ENCODE results near the gene ATP6V0E1. TPM values are rescaled to one million over a fixed set of nuclear protein-coding genes. Genes with fewer than 3 reads are reported as not detected.

ATP6V0E1 gene
- total RNA-seq, 4 donors from 2014 or later, result 170 to 254 (median 198) TPM

DNA sequence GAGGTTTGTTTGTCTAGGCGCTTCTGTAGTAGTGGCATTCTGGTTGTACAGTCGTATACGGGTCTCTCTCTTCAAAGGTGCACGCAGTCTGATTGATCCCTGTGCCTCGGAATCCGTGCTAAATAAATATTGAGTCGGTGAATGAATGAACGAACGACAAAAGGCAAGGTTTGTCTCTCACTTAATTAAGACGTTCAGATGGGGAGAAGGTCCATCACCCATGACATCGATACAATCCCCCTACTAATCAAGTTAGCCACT is 72.1 kb downstream of the ATP6V0E1 start:
- no peaks in the 10 kb centered on the region for H3K9me3 ChIP-seq
- peak overlapping the region in 2 of 3 donors; percentile 1 to 100 for H3K4me3 ChIP-seq (replicated peaks in 1 of 3)
- H3K27me3 ChIP-seq, result no peaks in the 10 kb centered on the region
- 1% methylated on average over 11 of the region's 11 CpGs for WGBS, 2 donors
- no peak for DNase-seq
- no peak overlapping the region for H3K27ac ChIP-seq
- H3K36me3 ChIP-seq, result no peaks in the 10 kb centered on the region
- TF ChIP-seq POLR2A (IDR thresholded peaks at IDR 0.05), result no peak
- TF ChIP-seq, protein P1, sequence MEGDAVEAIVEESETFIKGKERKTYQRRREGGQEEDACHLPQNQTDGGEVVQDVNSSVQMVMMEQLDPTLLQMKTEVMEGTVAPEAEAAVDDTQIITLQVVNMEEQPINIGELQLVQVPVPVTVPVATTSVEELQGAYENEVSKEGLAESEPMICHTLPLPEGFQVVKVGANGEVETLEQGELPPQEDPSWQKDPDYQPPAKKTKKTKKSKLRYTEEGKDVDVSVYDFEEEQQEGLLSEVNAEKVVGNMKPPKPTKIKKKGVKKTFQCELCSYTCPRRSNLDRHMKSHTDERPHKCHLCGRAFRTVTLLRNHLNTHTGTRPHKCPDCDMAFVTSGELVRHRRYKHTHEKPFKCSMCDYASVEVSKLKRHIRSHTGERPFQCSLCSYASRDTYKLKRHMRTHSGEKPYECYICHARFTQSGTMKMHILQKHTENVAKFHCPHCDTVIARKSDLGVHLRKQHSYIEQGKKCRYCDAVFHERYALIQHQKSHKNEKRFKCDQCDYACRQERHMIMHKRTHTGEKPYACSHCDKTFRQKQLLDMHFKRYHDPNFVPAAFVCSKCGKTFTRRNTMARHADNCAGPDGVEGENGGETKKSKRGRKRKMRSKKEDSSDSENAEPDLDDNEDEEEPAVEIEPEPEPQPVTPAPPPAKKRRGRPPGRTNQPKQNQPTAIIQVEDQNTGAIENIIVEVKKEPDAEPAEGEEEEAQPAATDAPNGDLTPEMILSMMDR (IDR thresholded peaks at IDR 0.05), result no peak
- intact Hi-C loops (cut with DNase I), result loop anchor here (5.0 kb wide), 1 partner anchor 73 kb away; the partner anchor contains the start of gene ATP6V0E1
- peaks cover 9 to 11% of the 10 kb centered on the region in 2 donors for H3K4me1 ChIP-seq

DNA sequence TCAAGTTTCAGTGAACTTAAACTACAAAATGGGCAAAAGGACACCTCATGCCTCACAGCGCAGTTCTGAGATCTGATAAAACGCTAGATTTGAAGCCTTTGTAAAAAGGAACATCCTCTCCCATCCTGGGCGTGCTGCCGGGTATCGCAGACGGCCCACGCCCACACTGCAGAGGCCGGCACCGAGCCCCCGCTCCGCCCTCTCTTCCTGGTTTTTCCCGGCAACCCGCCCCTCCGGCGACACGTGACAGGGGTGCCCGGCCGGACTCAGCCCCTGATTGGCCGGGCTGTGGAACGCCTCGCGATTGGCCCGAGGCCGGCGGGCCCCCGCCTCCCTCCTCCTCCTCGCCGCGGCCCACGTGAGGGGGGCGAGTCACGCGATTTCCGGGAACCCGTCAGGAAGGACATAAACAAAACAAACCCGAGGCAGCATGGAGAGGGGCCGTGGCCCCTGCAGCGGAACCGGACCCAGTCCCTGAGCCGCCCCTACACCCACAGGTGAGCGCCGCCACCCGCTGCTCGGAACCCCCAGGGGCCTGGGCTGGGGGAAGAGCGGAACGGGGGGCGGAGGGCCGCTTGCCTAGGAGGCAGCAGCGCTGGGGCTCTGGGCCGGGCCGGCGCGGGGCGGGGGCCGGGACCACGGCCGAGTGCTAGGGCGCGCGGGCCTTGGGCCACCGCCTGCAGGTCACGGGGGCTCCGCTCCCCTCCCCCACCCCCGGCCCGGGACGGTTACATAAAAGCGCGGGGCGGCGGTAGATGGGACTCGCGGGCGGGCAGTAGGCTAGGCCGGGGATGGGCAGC is 72.6 kb downstream of the ATP6V0E1 start, which contains the start of gene CREBRF:
Gene CREBRF, plus strand, starts transcription at position 370 of the 800 bp plus-strand sequence. CDS start 24,424 bp downstream, outside the sequence.
- peak within 1 kb of the TSS; percentile 88 to 100 (median 99) for H3K4me3 ChIP-seq (replicated peaks in 1 of 3)
- DNase-seq, result peak; percentile 97 to 99
- H3K9me3 ChIP-seq, result no peaks in the 10 kb centered on the region
- H3K27me3 ChIP-seq, result no peaks in the 10 kb centered on the region
- intact Hi-C loops (cut with DNase I), result loop anchor here (5.0 kb wide), 1 partner anchor 74 kb away; the partner anchor contains the start of gene ATP6V0E1
- TF ChIP-seq POLR2A (IDR thresholded peaks at IDR 0.05), result peak in 1 of 2 donors; percentile 67
- TF ChIP-seq, protein P1 (IDR thresholded peaks at IDR 0.05), result no peak
- H3K4me1 ChIP-seq, result peaks cover 9 to 11% of the 10 kb centered on the region in 2 donors
- WGBS, 2 donors, result 0% methylated on average over 18 to 32 of the region's 74 CpGs
- H3K27ac ChIP-seq, result peak within 1 kb of the TSS; percentile 99
- H3K36me3 ChIP-seq, result no peaks in the 10 kb centered on the region

DNA sequence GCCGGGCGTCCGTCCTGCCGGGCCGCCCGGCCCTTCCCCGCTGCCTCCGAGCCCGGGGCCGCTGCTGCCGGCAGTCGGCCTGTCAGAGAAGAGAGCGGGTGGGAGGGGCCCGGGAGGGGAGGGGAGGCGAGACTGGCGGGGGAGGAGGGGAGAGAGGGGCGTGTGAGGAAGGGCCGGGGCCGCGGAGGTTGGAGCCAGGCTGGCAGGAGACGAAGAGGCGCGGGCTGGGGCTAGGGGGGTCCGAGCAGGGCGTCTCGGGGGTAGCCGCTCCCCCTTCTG is 73.2 kb downstream of the ATP6V0E1 start:
- 0% methylated on average over 6 to 7 of the region's 27 CpGs for WGBS, 2 donors
- intact Hi-C loops (cut with DNase I), result loop anchor here (5.0 kb wide), 1 partner anchor 74 kb away; the partner anchor contains the start of gene ATP6V0E1
- Histone ChIP-seq H3K27me3 (no peaks in the 10 kb centered on the region), H3K36me3 (no peaks in the 10 kb centered on the region), H3K9me3 (no peaks in the 10 kb centered on the region), H3K27ac (peak overlapping the region; percentile 99), H3K4me3 (replicated peaks in 1 of 3) (peak overlapping the region; percentile 88 to 100 (median 99)), H3K4me1 (peaks cover 9 to 11% of the 10 kb centered on the region in 2 donors)
- DNase-seq, result no peak
- TF ChIP-seq POLR2A (IDR thresholded peaks at IDR 0.05), result no peak
- TF ChIP-seq, protein P1 (IDR thresholded peaks at IDR 0.05), result no peak

GRCh38 chr5:173057062-173057924 is 73.7 kb downstream of the ATP6V0E1 start:
- H3K36me3 ChIP-seq, result no peaks in the 10 kb centered on the region
- WGBS, 2 donors, result 1% methylated on average over 32 of the region's 38 CpGs
- peak; percentile 100 for DNase-seq
- H3K27me3 ChIP-seq, result no peaks in the 10 kb centered on the region
- H3K27ac ChIP-seq, result peak overlapping the region; percentile 99
- TF ChIP-seq, protein P1 (IDR thresholded peaks at IDR 0.05), result peak in 3 of 6 experiments; percentile 16 to 25 (median 16)
- peak in 1 of 2 donors; percentile 59 for TF ChIP-seq POLR2A (IDR thresholded peaks at IDR 0.05)
- no peaks in the 10 kb centered on the region for H3K9me3 ChIP-seq
- peak overlapping the region; percentile 51 to 100 (median 99) for H3K4me3 ChIP-seq (replicated peaks in 1 of 3)
- peaks cover 11 to 13% of the 10 kb centered on the region in 2 donors for H3K4me1 ChIP-seq
- intact Hi-C loops (cut with DNase I), result loop anchor here (5.0 kb wide), 1 partner anchor 75 kb away; the partner anchor contains the start of gene ATP6V0E1
